A549 (cell line): ENCODE measurements around the gene ZMYM5. TPM values are rescaled to one million over a fixed set of nuclear protein-coding genes. Genes with fewer than 3 reads are reported as not detected.
A peak's percentile ranks its signal among the peaks of the same experiment; 100 is the strongest.

Experiments used
- ATAC-seq, 2 experiments: fragments of 200-7000 bp in 1 of 2; fragments of >200 bp in 1 of 2; cut with Nextera tagmentation in 1 of 2; cut with Tn5 transposase in 1 of 2; 3 replicates each; pipeline versions ENCODE4 v1.8.0 to v1.9.1; 2018 to 2020; ENCODE audit warnings: mild to moderate bottlenecking in 1 of 2, moderate library complexity in 1 of 2
- CTCF ChIA-PET: fragments of 300-600 bp; sonication (Branson Sonifier 250); formaldehyde crosslinking; extraction: SDS; loops from one replicate; lab custom pipeline; 2021; ENCODE audit warnings: antibody characterized with exemption, inconsistent platforms; lab: Yijun Ruan, JAX
- POLR2A ChIA-PET: fragments of 350-600 bp; formaldehyde crosslinking; extraction: SDS; loops from one replicate; lab custom pipeline; 2021; ENCODE audit warnings: antibody characterized with exemption, inconsistent platforms; lab: Yijun Ruan, JAX
- DNase-seq, 2 experiments: peaks; one replicate each; pipeline versions ENCODE4 v3.0.0 to v3.0.0-alpha.2; 2011 to 2016; ENCODE audit warnings: low read depth in 1 of 2, low spot score in 1 of 2
- FAIRE-seq: peaks from 2 replicates; lab custom pipeline; 2011; peaks lifted over from hg19 to GRCh38; lab: Jason Lieb, UNC
- H3K27ac ChIP-seq, 2 experiments: fragments of >200 bp; sonication (Bioruptor Twin); formaldehyde crosslinking; 3 replicates each; pipeline ENCODE4 v1.5.1; 2016 to 2017
- H3K4me1 ChIP-seq: fragments of >200 bp; sonication (Bioruptor Twin); formaldehyde crosslinking; 3 replicates; pipeline ENCODE4 v1.6.1; 2016
- H3K4me2 ChIP-seq: fragments of >200 bp; sonication (Bioruptor Twin); formaldehyde crosslinking; 3 replicates; pipeline ENCODE4 v1.6.1; 2016
- H3K4me3 ChIP-seq: fragments of >200 bp; sonication (Bioruptor Twin); formaldehyde crosslinking; 3 replicates; pipeline ENCODE4 v1.5.1; 2016
- H3K9me3 ChIP-seq: fragments of >200 bp; sonication (Bioruptor Twin); formaldehyde crosslinking; 3 replicates; pipeline ENCODE4 v1.6.1; 2016
- CBX2 ChIP-seq: fragments of 200-600 bp; sonication (generic); IDR thresholded peaks from 2 replicates; pipeline ENCODE4 v1.6.1; 2016; ENCODE audit warnings: low read depth, mild to moderate bottlenecking, borderline replicate concordance
- EHMT2 ChIP-seq: fragments of 200-600 bp; sonication (generic); IDR thresholded peaks from 2 replicates; pipeline ENCODE4 v1.6.1; 2016; ENCODE audit warnings: antibody characterized with exemption, low read depth, mild to moderate bottlenecking, moderate library complexity
- FOSB ChIP-seq: fragments of 250-450 bp; sonication (Bioruptor Pico); IDR thresholded peaks from 2 replicates; pipeline ENCODE4 v1.5.0; 2020; ENCODE audit warnings: mild to moderate bottlenecking, moderate library complexity
- FOXS1 ChIP-seq: fragments of 250-450 bp; sonication (Bioruptor Pico); IDR thresholded peaks from 2 replicates; pipeline ENCODE4 v1.5.0; 2020; ENCODE audit warnings: mild to moderate bottlenecking, moderate library complexity
- GATA3 ChIP-seq: IDR thresholded peaks from 2 replicates; pipeline ENCODE4 v1.6.1; 2012; ENCODE audit warnings: borderline replicate concordance
- HOXB13 ChIP-seq: fragments of 250-450 bp; sonication (Bioruptor Pico); IDR thresholded peaks from 2 replicates; pipeline ENCODE4 v1.5.0; 2020; ENCODE audit warnings: low read depth, mild to moderate bottlenecking, moderate library complexity
- HOXB5 ChIP-seq: fragments of 250-450 bp; sonication (Bioruptor Pico); IDR thresholded peaks from 2 replicates; pipeline ENCODE4 v1.5.0; 2020; ENCODE audit warnings: mild to moderate bottlenecking, moderate library complexity
- KDM1A ChIP-seq: fragments of 200-600 bp; sonication (generic); IDR thresholded peaks from 2 replicates; pipeline ENCODE4 v1.6.1; 2016; ENCODE audit warnings: low read depth, mild to moderate bottlenecking
- KDM5A ChIP-seq: fragments of 200-600 bp; sonication (generic); IDR thresholded peaks from 2 replicates; pipeline ENCODE4 v1.6.1; 2016; ENCODE audit warnings: antibody characterized with exemption, mild to moderate bottlenecking
- MAFK ChIP-seq: fragments of 450-650 bp; IDR thresholded peaks from 2 replicates; pipeline ENCODE4 v1.6.1; 2014; ENCODE audit not compliant: partially characterized antibody
- MAZ ChIP-seq: fragments of 150-350 bp; IDR thresholded peaks from 2 replicates; pipeline ENCODE4 v1.6.1; 2014; ENCODE audit warnings: antibody characterized with exemption, low read depth, low read length, borderline replicate concordance
- NPAS2 ChIP-seq: fragments of 250-450 bp; sonication (Bioruptor Pico); IDR thresholded peaks from 2 replicates; pipeline ENCODE4 v1.8.0; 2022; ENCODE audit warnings: mild to moderate bottlenecking, moderate library complexity, borderline replicate concordance
- RAD21 ChIP-seq, 2 experiments: fragments of >200 bp in 1 of 2; sonication (Bioruptor Twin) in 1 of 2; formaldehyde crosslinking in 1 of 2; IDR thresholded peaks in 1 of 2; conservative IDR thresholded peaks in 1 of 2; 2 replicates in 1 of 2; 3 replicates in 1 of 2; pipeline ENCODE4 v1.6.1; 2012 to 2018; ENCODE audit warnings: inconsistent platforms in 1 of 2
- RCOR1 ChIP-seq: fragments of 150-350 bp; IDR thresholded peaks from 2 replicates; pipeline ENCODE4 v1.6.1; 2014; ENCODE audit warnings: antibody characterized with exemption, low read length, low read depth
- RNF2 ChIP-seq: fragments of 200-600 bp; sonication (generic); IDR thresholded peaks from 2 replicates; pipeline ENCODE4 v1.6.1; 2016; ENCODE audit warnings: low read depth, mild to moderate bottlenecking, antibody characterized with exemption, moderate library complexity, borderline replicate concordance
- SREBF2 ChIP-seq: fragments of 450-650 bp; IDR thresholded peaks from 2 replicates; pipeline ENCODE4 v1.6.1; 2014; ENCODE audit warnings: mild to moderate bottlenecking, moderate library complexity
- TP53 ChIP-seq: fragments of 250-450 bp; sonication (Bioruptor Pico); IDR thresholded peaks from 2 replicates; pipeline ENCODE4 v1.5.0; 2021; ENCODE audit warnings: mild to moderate bottlenecking, moderate library complexity
- ZSCAN20 ChIP-seq: fragments of 250-450 bp; sonication (Bioruptor Pico); IDR thresholded peaks from 2 replicates; pipeline ENCODE4 v1.8.0; 2022; ENCODE audit warnings: mild to moderate bottlenecking, moderate library complexity
- WGBS: methylation state at CpG from one replicate; pipeline ENCODE4 v1.1.6; 2017; ENCODE audit errors: missing lambda C conversion rate; 5-methylcytosine and 5-hydroxymethylcytosine counted together
- polyA plus RNA-seq, 4 experiments: library from polyadenylated mRNA; depleted of rRNA in 3 of 4; stranded (reverse); fragments of >200 nt; fragmentation: RNase III in 1 of 4; extraction: RNeasy Plus Mini Kit Qiagen cat#74134 plus additional on column Dnase treatment in 1 of 4; gene quantifications; 2 replicates in 3 of 4; 3 replicates in 1 of 4; pipeline ENCODE4 v1.2.3, GENCODE V29; 2011 to 2017
- TF ChIP-seq, protein P1 (sequence below): fragments of 250-450 bp; sonication (Bioruptor Pico); IDR thresholded peaks from 2 replicates; pipeline ENCODE4 v1.5.0; 2021; ENCODE audit warnings: mild to moderate bottlenecking, moderate library complexity, borderline replicate concordance
- TF ChIP-seq, protein P2 (sequence below): fragments of 150-350 bp; IDR thresholded peaks from 2 replicates; pipeline ENCODE4 v1.6.1; 2014; ENCODE audit warnings: low read depth, mild to moderate bottlenecking, low read length
- TF ChIP-seq, protein P3 (sequence below): fragments of >200 bp; sonication (Bioruptor Twin); formaldehyde crosslinking; IDR thresholded peaks from 3 replicates; pipeline ENCODE4 v1.5.1; 2016
- TF ChIP-seq, protein P4 (sequence below): fragments of >200 bp; sonication (Bioruptor Twin); formaldehyde crosslinking; IDR thresholded peaks from 3 replicates; pipeline ENCODE4 v1.6.1; 2016

The ZMYM5 gene
- polyA plus RNA-seq, 2 of the 4 experiments (the other 2 are of a cell fraction) = 6.1 to 14.3 TPM

DNA sequence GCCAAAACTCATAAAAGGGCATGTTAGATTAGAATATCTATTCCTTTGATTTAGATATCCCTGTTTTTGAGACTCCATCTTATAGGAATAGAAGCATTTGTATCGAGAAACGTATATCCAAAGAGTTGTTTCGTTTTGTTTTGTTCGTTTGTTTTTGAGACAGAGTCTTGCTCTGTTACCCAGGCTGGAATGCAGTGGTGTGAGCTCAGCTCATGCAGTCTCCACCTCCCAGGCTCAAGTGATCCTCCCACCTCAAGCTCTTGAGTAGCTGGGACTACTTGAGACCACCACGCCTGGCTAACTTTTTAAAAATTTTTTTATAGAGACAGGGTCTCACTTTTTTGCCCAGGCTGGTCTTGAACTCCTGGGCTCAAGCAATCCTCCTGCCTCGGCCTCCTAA, 26.6 kb upstream of the ZMYM5 start:
- 69% methylated on average over 6 of the region's 6 CpGs for WGBS
- ChIA-PET POLR2A (no interaction called here), CTCF (interaction anchor here (1.2 to 1.8 kb wide), 3 partner anchors 22 to 227 kb away, joined by 3 to 5 read pairs (median 4); no protein-coding TSS in a partner anchor)
- no peak for TF ChIP-seq RNF2
- no peak for TF ChIP-seq FOXS1 (CRISPR knock-in tag)
- TF ChIP-seq, protein P1, sequence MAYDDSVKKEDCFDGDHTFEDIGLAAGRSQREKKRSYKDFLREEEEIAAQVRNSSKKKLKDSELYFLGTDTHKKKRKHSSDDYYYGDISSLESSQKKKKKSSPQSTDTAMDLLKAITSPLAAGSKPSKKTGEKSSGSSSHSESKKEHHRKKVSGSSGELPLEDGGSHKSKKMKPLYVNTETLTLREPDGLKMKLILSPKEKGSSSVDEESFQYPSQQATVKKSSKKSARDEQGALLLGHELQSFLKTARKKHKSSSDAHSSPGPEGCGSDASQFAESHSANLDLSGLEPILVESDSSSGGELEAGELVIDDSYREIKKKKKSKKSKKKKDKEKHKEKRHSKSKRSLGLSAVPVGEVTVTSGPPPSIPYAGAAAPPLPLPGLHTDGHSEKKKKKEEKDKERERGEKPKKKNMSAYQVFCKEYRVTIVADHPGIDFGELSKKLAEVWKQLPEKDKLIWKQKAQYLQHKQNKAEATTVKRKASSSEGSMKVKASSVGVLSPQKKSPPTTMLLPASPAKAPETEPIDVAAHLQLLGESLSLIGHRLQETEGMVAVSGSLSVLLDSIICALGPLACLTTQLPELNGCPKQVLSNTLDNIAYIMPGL (CRISPR knock-in tag) = no peak
- no peak for TF ChIP-seq MAZ
- TF ChIP-seq ZSCAN20 (CRISPR knock-in tag) = no peak
- TF ChIP-seq RCOR1 = no peak
- TF ChIP-seq HOXB5 (CRISPR knock-in tag) = no peak
- TF ChIP-seq, protein P2, sequence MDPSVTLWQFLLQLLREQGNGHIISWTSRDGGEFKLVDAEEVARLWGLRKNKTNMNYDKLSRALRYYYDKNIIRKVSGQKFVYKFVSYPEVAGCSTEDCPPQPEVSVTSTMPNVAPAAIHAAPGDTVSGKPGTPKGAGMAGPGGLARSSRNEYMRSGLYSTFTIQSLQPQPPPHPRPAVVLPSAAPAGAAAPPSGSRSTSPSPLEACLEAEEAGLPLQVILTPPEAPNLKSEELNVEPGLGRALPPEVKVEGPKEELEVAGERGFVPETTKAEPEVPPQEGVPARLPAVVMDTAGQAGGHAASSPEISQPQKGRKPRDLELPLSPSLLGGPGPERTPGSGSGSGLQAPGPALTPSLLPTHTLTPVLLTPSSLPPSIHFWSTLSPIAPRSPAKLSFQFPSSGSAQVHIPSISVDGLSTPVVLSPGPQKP = no peak
- TF ChIP-seq GATA3 = no peak
- no peak for TF ChIP-seq SREBF2
- TF ChIP-seq CBX2 = no peak
- TF ChIP-seq EHMT2 = no peak
- Histone ChIP-seq H3K4me2 (no peak overlapping the region), H3K27ac (no peak overlapping the region), H3K4me3 (no peak overlapping the region), H3K9me3 (no peaks in the 10 kb centered on the region), H3K4me1 (no peaks in the 10 kb centered on the region)
- DNase-seq (no peak), ATAC-seq (no peak), FAIRE-seq (no peak)

DNA sequence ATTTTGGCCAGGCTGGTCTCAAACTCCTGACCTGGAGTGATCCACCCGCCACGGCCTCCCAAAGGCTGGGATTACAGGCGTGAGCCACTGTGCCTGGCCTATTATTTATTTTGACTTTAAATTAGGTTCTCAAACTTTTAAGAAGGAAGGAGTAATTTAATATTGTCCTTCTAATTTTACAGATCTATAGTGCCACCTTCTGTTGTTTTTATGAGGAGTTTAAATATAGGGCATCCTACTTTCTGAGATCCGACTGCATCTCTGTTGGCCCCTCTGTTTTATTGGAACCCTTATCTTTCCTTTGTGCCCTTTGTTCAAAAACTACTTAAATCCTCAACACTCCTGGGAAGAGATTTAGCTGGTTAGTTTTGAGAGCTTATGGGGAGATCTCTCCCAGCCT, 25.4 kb upstream of the ZMYM5 start:
- ATAC-seq (peak in 1 of 2 experiments; percentile 37; a peak in 1 of 6 replicates), DNase-seq (no peak), FAIRE-seq (no peak)
- TF ChIP-seq, protein P3, sequence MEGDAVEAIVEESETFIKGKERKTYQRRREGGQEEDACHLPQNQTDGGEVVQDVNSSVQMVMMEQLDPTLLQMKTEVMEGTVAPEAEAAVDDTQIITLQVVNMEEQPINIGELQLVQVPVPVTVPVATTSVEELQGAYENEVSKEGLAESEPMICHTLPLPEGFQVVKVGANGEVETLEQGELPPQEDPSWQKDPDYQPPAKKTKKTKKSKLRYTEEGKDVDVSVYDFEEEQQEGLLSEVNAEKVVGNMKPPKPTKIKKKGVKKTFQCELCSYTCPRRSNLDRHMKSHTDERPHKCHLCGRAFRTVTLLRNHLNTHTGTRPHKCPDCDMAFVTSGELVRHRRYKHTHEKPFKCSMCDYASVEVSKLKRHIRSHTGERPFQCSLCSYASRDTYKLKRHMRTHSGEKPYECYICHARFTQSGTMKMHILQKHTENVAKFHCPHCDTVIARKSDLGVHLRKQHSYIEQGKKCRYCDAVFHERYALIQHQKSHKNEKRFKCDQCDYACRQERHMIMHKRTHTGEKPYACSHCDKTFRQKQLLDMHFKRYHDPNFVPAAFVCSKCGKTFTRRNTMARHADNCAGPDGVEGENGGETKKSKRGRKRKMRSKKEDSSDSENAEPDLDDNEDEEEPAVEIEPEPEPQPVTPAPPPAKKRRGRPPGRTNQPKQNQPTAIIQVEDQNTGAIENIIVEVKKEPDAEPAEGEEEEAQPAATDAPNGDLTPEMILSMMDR = 0 out of 3 replicates have a peak, but pooled peaks have one; percentile 14
- TF ChIP-seq FOSB (CRISPR knock-in tag) = no peak
- TF ChIP-seq, protein P4, sequence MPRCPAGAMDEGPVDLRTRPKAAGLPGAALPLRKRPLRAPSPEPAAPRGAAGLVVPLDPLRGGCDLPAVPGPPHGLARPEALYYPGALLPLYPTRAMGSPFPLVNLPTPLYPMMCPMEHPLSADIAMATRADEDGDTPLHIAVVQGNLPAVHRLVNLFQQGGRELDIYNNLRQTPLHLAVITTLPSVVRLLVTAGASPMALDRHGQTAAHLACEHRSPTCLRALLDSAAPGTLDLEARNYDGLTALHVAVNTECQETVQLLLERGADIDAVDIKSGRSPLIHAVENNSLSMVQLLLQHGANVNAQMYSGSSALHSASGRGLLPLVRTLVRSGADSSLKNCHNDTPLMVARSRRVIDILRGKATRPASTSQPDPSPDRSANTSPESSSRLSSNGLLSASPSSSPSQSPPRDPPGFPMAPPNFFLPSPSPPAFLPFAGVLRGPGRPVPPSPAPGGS = no peak
- TF ChIP-seq NPAS2 (CRISPR knock-in tag) = no peak
- TF ChIP-seq RAD21 (conservative IDR thresholded peaks at IDR 0.05 in 1 of 2, IDR thresholded peaks at IDR 0.05 in 1 of 2) = peak in 1 of 2 experiments; percentile 33; a peak in 3 of 5 replicates
- TF ChIP-seq HOXB13 (CRISPR knock-in tag) = no peak
- no peak for TF ChIP-seq KDM1A
- no peak for TF ChIP-seq TP53 (CRISPR knock-in tag)
- no peak for TF ChIP-seq MAFK
- TF ChIP-seq KDM5A = no peak
- TF ChIP-seq RCOR1 = no peak
- WGBS = 41% methylated on average over 4 of the region's 4 CpGs
- Histone ChIP-seq H3K4me2 (no peak overlapping the region), H3K9me3 (no peaks in the 10 kb centered on the region), H3K4me1 (no peaks in the 10 kb centered on the region), H3K4me3 (no peak overlapping the region), H3K27ac (no peak overlapping the region)
- CTCF ChIA-PET = interaction anchor here (0.7 to 1.3 kb wide), 4 partner anchors 22 to 226 kb away, joined by 3 to 5 read pairs (median 3); no protein-coding TSS in a partner anchor
- POLR2A ChIA-PET = no interaction called here
